CD14-positive monocyte (primary cell): Measurements from ENCODE around the gene APP. TPM values are rescaled to one million over a fixed set of nuclear protein-coding genes. Genes with fewer than 3 reads are reported as not detected.

Experiments used
- DNase-seq, 3 donors: peaks; one replicate each; pipeline ENCODE4 v3.0.0-alpha.2; 2011 to 2022
- H2AFZ ChIP-seq: 2 replicates; pipeline ENCODE4 v1.6.0; 2012; ENCODE audit warnings: mild to moderate bottlenecking, low read depth, low read length, inconsistent platforms; ENCODE audit not compliant: insufficient read depth, poor library complexity, severe bottlenecking
- H3K27ac ChIP-seq, 2 donors: 1 replicate in 1 of 2; 2 replicates in 1 of 2; pipeline ENCODE4 v1.5.1; 2012 to 2013; ENCODE audit warnings: low read length in 2 of 2, control low read depth in 1 of 2, inconsistent platforms in 1 of 2, low read depth in 1 of 2, mild to moderate bottlenecking in 1 of 2
- H3K27me3 ChIP-seq, 2 donors: one replicate each; pipeline versions ENCODE4 v1.6.0 to v1.6.1; 2011 to 2013; ENCODE audit warnings: low read length in 2 of 2; ENCODE audit not compliant: control insufficient read depth in 2 of 2, insufficient read depth in 2 of 2
- H3K36me3 ChIP-seq, 2 donors: replicated peaks in 1 of 2; 1 replicate in 1 of 2; 2 replicates in 1 of 2; pipeline versions ENCODE4 v1.5.1 to v1.6.1; 2012 to 2013; ENCODE audit warnings: low read length in 2 of 2, control low read depth in 1 of 2, inconsistent platforms in 1 of 2, mild to moderate bottlenecking in 1 of 2; ENCODE audit not compliant: insufficient read depth in 2 of 2, control insufficient read depth in 1 of 2
- H3K4me1 ChIP-seq, 2 donors: 1 replicate in 1 of 2; 2 replicates in 1 of 2; pipeline versions ENCODE4 v1.5.1 to v1.6.1; 2012 to 2013; ENCODE audit warnings: low read length in 2 of 2, control low read depth in 1 of 2, inconsistent platforms in 1 of 2, mild to moderate bottlenecking in 1 of 2, moderate library complexity in 1 of 2; ENCODE audit not compliant: insufficient read depth in 2 of 2, control insufficient read depth in 1 of 2
- H3K4me2 ChIP-seq: replicated peaks from 2 replicates; pipeline ENCODE3; 2012; ENCODE audit warnings: low read length, moderate library complexity, mild to moderate bottlenecking; ENCODE audit not compliant: poor library complexity, severe bottlenecking; ENCODE audit errors: extremely low read depth
- H3K4me3 ChIP-seq, 3 experiments: fragments of 200-600 bp in 1 of 3; sonication (generic) in 1 of 3; replicated peaks in 1 of 3; 1 replicate in 2 of 3; 2 replicates in 1 of 3; pipeline ENCODE4 v1.5.1; 2011 to 2013; ENCODE audit warnings: low read length in 3 of 3, mild to moderate bottlenecking in 3 of 3, control low read depth in 2 of 3, low read depth in 2 of 3, inconsistent platforms in 1 of 3, moderate library complexity in 1 of 3
- H3K79me2 ChIP-seq: 2 replicates; pipeline ENCODE4 v1.6.0; 2012; ENCODE audit warnings: mild to moderate bottlenecking, control low read depth, inconsistent platforms, low read length, moderate library complexity; ENCODE audit not compliant: insufficient read depth
- H3K9ac ChIP-seq: 2 replicates; pipeline ENCODE4 v1.6.0; 2017; ENCODE audit warnings: low read length, mild to moderate bottlenecking; ENCODE audit not compliant: insufficient read depth, poor library complexity, severe bottlenecking
- H3K9me3 ChIP-seq, 2 donors: replicated peaks in 1 of 2; 1 replicate in 1 of 2; 2 replicates in 1 of 2; pipeline versions ENCODE4 v1.5.1 to v1.6.1; 2012 to 2013; ENCODE audit warnings: low read length in 2 of 2, control low read depth in 1 of 2; ENCODE audit not compliant: control insufficient read depth in 1 of 2, insufficient read depth in 1 of 2
- H4K20me1 ChIP-seq: 2 replicates; pipeline ENCODE4 v1.6.0; 2012; ENCODE audit warnings: mild to moderate bottlenecking, low read length, control low read depth, moderate library complexity; ENCODE audit not compliant: insufficient read depth
- H3K27ac Mint-ChIP-seq, 7 donors: one replicate each; pipeline ENCODE4 v1.8.0; 2020; ENCODE audit warnings: mild to moderate bottlenecking in 7 of 7, mixed read lengths in 7 of 7, moderate library complexity in 6 of 7, inconsistent platforms in 2 of 7
- H3K27me3 Mint-ChIP-seq, 3 donors: one replicate each; pipeline ENCODE4 v1.8.0; 2021 to 2022; ENCODE audit warnings: low read depth in 3 of 3, mild to moderate bottlenecking in 3 of 3, mixed read lengths in 3 of 3, moderate library complexity in 3 of 3, inconsistent platforms in 1 of 3
- H3K36me3 Mint-ChIP-seq, 2 donors: one replicate each; pipeline ENCODE4 v1.8.0; 2020; ENCODE audit warnings: mixed read lengths in 2 of 2, inconsistent platforms in 1 of 2, mild to moderate bottlenecking in 1 of 2
- H3K4me1 Mint-ChIP-seq: one replicate; pipeline ENCODE4 v1.8.0; 2020; ENCODE audit warnings: mild to moderate bottlenecking, mixed read lengths
- H3K4me3 Mint-ChIP-seq, 2 donors: one replicate each; pipeline ENCODE4 v1.8.0; 2020; ENCODE audit warnings: mild to moderate bottlenecking in 2 of 2, mixed read lengths in 2 of 2, moderate library complexity in 1 of 2
- H3K9me3 Mint-ChIP-seq, 7 donors: one replicate each; pipeline ENCODE4 v1.8.0; 2020 to 2022; ENCODE audit warnings: mixed read lengths in 7 of 7, mild to moderate bottlenecking in 6 of 7, moderate library complexity in 6 of 7, inconsistent platforms in 2 of 7
- CTCF ChIP-seq: fragments of 200-600 bp; IDR thresholded peaks from one replicate; pipeline ENCODE4 v1.8.0; 2022; ENCODE audit warnings: antibody characterized with exemption, mild to moderate bottlenecking
- WGBS: methylation state at CpG from one replicate; pipeline ENCODE4 v1.1.5; 2013; ENCODE audit warnings: missing lambda C conversion rate; ENCODE audit not compliant: insufficient coverage; 5-methylcytosine and 5-hydroxymethylcytosine counted together
- intact Hi-C, 2 donors: fragments of 100-400 bp; cut with micrococcal nuclease; formaldehyde crosslinking; loops; one replicate each; pipeline versions ENCODE4 v1.15.0 to v1.15.1; 2023
- polyA plus RNA-seq, 3 donors: library from polyadenylated mRNA; depleted of rRNA in 1 of 3; unstranded in 2 of 3; stranded (reverse) in 1 of 3; fragments of 300-500 nt in 2 of 3; fragments of >200 nt in 1 of 3; fragmentation: Illumina TruSeq in 2 of 3; gene quantifications; 1 replicate in 2 of 3; 2 replicates in 1 of 3; pipeline ENCODE4 v1.2.3, GENCODE V29; 2012 to 2021

The APP gene
- polyA plus RNA-seq, 3 donors = 28.0 to 118 (median 35.1) TPM

- no peak overlapping the region for H3K9ac ChIP-seq
- H3K79me2 ChIP-seq = no peaks in the 10 kb centered on the region
- Mint-ChIP-seq H3K27ac (no peak overlapping the region), H3K4me1 (no peaks in the 10 kb centered on the region), H3K4me3 (no peak overlapping the region), H3K36me3 (peaks cover 18 to 29% of the 10 kb centered on the region in 2 donors), H3K9me3 (peaks cover 0 to 5% (median 4%) of the 10 kb centered on the region in 7 donors), H3K27me3 (peaks cover 0 to 3% (median 0%) of the 10 kb centered on the region in 3 donors)
- H3K36me3 ChIP-seq = peaks cover 0 to 21% of the 10 kb centered on the region in 2 donors
- intact Hi-C loops = no loop called here
- H2AFZ ChIP-seq = no peak overlapping the region
- H3K27me3 ChIP-seq = no peaks in the 10 kb centered on the region
- no peaks in the 10 kb centered on the region for H3K9me3 ChIP-seq
- no peaks in the 10 kb centered on the region for H3K4me1 ChIP-seq
- no peak for DNase-seq
- H3K4me3 ChIP-seq = no peak overlapping the region
- no peak overlapping the region for H3K4me2 ChIP-seq
- TF ChIP-seq CTCF = no peak
- 80% methylated on average over 1 of the region's 2 CpGs for WGBS
- H4K20me1 ChIP-seq = no peaks in the 10 kb centered on the region
- no peak overlapping the region for H3K27ac ChIP-seq
These were observed 258.2 kb downstream of the APP start for GRCh38 chr21:25912402-25912746.

GRCh38 chr21:25911730-25912401 is 258.7 kb downstream of the APP start:
- intact Hi-C loops = no loop called here
- no peak overlapping the region for H3K4me2 ChIP-seq
- no peak overlapping the region for H3K27ac ChIP-seq
- H3K27ac Mint-ChIP-seq = peak overlapping the region in 2 of 7 donors; percentile 3 to 16
- peaks cover 0 to 5% (median 4%) of the 10 kb centered on the region in 7 donors for H3K9me3 Mint-ChIP-seq
- H3K9ac ChIP-seq = no peak overlapping the region
- H3K4me1 Mint-ChIP-seq = no peaks in the 10 kb centered on the region
- H3K9me3 ChIP-seq = no peaks in the 10 kb centered on the region
- H3K4me3 Mint-ChIP-seq = no peak overlapping the region
- no peaks in the 10 kb centered on the region for H4K20me1 ChIP-seq
- no peaks in the 10 kb centered on the region for H3K27me3 ChIP-seq
- 95% methylated on average over 20 of the region's 20 CpGs for WGBS
- no peak for DNase-seq
- no peak overlapping the region for H2AFZ ChIP-seq
- H3K36me3 ChIP-seq = peaks cover 0 to 21% of the 10 kb centered on the region in 2 donors
- TF ChIP-seq CTCF = no peak
- peaks cover 0 to 3% (median 0%) of the 10 kb centered on the region in 3 donors for H3K27me3 Mint-ChIP-seq
- no peaks in the 10 kb centered on the region for H3K79me2 ChIP-seq
- H3K4me3 ChIP-seq = no peak overlapping the region
- no peaks in the 10 kb centered on the region for H3K4me1 ChIP-seq
- peaks cover 18 to 29% of the 10 kb centered on the region in 2 donors for H3K36me3 Mint-ChIP-seq
